Measurements from ENCODE around the gene GRK6. TPM values are rescaled to one million over a fixed set of nuclear protein-coding genes. Genes with fewer than 3 reads are reported as not detected.

Gene GRK6
- 20.6 TPM for total RNA-seq

DNA sequence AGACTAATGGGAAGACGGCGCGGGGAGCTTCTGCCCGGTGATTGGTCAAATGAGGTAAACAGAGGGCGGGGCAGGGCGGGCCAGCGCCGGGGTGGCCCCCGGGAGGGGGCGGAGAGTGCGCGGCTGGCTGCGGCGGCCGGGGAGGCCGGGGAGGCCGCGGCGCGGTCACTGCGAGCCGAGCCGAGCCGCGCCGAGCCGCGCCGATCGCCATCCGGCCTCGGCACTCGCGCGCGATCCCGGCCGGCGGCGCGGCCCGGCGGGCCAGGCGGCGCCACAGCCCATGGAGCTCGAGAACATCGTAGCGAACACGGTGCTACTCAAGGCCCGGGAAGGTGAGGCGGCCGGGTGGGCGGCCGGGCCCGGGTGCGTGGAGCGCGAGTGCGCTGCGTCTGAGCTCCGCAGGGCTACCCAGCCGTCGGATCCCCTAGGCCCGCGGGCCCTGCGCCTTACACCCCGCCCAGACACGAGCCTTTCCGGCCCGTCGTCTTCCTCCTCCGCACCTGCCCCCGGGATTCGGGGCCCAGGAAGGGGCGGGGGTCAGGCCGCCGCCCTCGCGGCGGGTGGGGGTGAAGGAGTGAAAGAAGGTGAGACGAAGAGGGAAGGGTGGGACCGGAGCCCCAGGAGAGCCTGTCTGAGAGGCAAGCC is at the start of gene GRK6:
TSS of gene GRK6 (plus strand) at position 111 of the 645 bp plus-strand sequence. CDS start at position 281, 170 bp downstream.
- intact Hi-C loops (cut with DNase I): loop anchor here (1.0 to 10.0 kb wide), 7 partner anchors 21 to 778 kb away; partner anchors contain the start of genes HNRNPAB, LMAN2 and PDLIM7
- peak within 1 kb of the TSS; percentile 83 to 88 for H3K27ac ChIP-seq
- H3K4me3 ChIP-seq: peak within 1 kb of the TSS; percentile 79 to 91
- no peaks in the 10 kb centered on the region for H3K27me3 ChIP-seq
- peaks cover 4 to 14% of the 10 kb centered on the region in 2 donors for H3K36me3 ChIP-seq
- TF ChIP-seq, protein P1, sequence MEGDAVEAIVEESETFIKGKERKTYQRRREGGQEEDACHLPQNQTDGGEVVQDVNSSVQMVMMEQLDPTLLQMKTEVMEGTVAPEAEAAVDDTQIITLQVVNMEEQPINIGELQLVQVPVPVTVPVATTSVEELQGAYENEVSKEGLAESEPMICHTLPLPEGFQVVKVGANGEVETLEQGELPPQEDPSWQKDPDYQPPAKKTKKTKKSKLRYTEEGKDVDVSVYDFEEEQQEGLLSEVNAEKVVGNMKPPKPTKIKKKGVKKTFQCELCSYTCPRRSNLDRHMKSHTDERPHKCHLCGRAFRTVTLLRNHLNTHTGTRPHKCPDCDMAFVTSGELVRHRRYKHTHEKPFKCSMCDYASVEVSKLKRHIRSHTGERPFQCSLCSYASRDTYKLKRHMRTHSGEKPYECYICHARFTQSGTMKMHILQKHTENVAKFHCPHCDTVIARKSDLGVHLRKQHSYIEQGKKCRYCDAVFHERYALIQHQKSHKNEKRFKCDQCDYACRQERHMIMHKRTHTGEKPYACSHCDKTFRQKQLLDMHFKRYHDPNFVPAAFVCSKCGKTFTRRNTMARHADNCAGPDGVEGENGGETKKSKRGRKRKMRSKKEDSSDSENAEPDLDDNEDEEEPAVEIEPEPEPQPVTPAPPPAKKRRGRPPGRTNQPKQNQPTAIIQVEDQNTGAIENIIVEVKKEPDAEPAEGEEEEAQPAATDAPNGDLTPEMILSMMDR (IDR thresholded peaks at IDR 0.05): peak in 1 of 3 experiments; percentile 12
- no peak for DNase-seq (ENCODE audit: low spot score in 2 of 2)
- no peaks in the 10 kb centered on the region for H3K9me3 ChIP-seq
- peaks cover 14 to 15% of the 10 kb centered on the region in 2 donors for H3K4me1 ChIP-seq

GRCh38 chr5:177377851-177378776 is 48.4 kb upstream of the GRK6 start:
- no peak for DNase-seq (ENCODE audit: low spot score in 2 of 2)
- no peaks in the 10 kb centered on the region for H3K4me1 ChIP-seq
- no peaks in the 10 kb centered on the region for H3K27me3 ChIP-seq
- intact Hi-C loops (cut with DNase I): no loop called here
- TF ChIP-seq, protein P1 (IDR thresholded peaks at IDR 0.05): no peak
- H3K4me3 ChIP-seq: no peak overlapping the region
- H3K9me3 ChIP-seq: no peaks in the 10 kb centered on the region
- no peak overlapping the region for H3K27ac ChIP-seq
- no peaks in the 10 kb centered on the region for H3K36me3 ChIP-seq

DNA sequence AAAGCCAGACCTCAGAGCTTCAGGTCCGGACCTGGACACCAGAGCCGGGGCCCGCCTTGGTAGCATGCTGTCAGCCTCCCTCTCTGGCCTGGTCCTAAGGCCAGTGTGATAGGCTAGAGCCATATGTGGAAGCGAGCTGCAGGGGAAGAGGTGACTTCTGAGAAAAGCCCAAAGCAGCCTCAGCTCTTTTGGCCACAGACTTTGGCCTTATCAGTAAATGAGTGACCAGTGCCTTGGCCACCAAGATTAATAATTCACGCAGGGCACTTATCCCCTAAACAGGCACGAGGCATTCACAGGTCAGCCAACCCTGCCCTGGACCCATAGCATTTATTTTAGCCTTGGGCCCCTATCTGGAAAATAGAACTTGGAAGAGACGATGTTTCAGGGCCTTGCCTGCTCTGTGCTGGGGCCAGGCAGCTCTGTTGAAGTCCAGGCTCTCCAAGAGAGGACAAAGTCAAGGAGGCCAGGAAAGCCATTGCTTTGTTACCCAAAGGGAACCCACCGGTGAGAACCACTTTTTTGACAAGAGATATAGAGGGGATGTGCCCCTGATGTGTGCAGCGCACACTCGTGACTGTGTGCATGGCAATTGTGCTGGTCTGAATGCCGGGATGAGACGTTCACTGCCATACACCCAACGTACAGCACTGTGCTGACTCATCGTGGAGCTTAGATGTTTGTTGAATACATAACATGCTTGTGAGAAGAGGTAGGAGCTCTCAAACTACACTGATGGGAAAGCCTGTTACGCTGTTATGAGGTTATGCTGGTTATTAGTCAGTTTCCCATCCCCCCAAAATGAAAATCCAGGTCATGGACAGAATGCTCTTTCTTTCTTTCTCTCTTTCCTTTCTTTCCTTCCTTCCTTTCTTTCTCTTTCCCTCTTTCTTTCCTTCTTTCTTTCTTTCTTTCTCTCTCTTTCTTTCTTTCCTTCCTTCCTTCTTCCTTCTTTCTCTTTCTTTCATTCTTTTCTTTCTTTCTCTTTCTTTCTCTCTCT is 47.3 kb upstream of the GRK6 start:
- Histone ChIP-seq H3K9me3 (no peaks in the 10 kb centered on the region), H3K27me3 (no peaks in the 10 kb centered on the region), H3K27ac (no peak overlapping the region), H3K36me3 (no peaks in the 10 kb centered on the region), H3K4me1 (no peaks in the 10 kb centered on the region), H3K4me3 (no peak overlapping the region)
- no peak for DNase-seq (ENCODE audit: low spot score in 2 of 2)
- TF ChIP-seq, protein P1 (IDR thresholded peaks at IDR 0.05): no peak
- intact Hi-C loops (cut with DNase I): no loop called here

GRCh38 chr5:177380805-177381126 is 45.7 kb upstream of the GRK6 start:
- intact Hi-C loops (cut with DNase I): no loop called here

More at GRCh38 chr5:177380805-177381126, 45.7 kb upstream of the GRK6 start:
- H3K27me3 ChIP-seq: no peaks in the 10 kb centered on the region
- TF ChIP-seq, protein P1 (IDR thresholded peaks at IDR 0.05): no peak
- no peak for DNase-seq (ENCODE audit: low spot score in 2 of 2)
- H3K4me3 ChIP-seq: no peak overlapping the region
- no peaks in the 10 kb centered on the region for H3K4me1 ChIP-seq
- H3K27ac ChIP-seq: no peak overlapping the region
- H3K9me3 ChIP-seq: no peaks in the 10 kb centered on the region
- no peaks in the 10 kb centered on the region for H3K36me3 ChIP-seq

All from ascending aorta (tissue), 2 donors.